ENCODE data around the gene LRRC32. TPM values are rescaled to one million over a fixed set of nuclear protein-coding genes. Genes with fewer than 3 reads are reported as not detected.
"Not testable (repeated sequence)": the region's sequence is repeated elsewhere in the genome, so short reads cannot be mapped to it uniquely, and the experiment has no call there.

The LRRC32 gene
- polyA plus RNA-seq, 1 donor, result 32.8 TPM

- no peak for DNase-seq
These were observed 44.3 kb downstream of the LRRC32 start for GRCh38 chr11:76626266-76626665.

GRCh38 chr11:76625472-76626186 lies 44.9 kb downstream of the LRRC32 start:
- DNase-seq, result no peak

- no peak for DNase-seq
These were observed 45.8 kb downstream of the LRRC32 start for GRCh38 chr11:76624500-76625379.

- DNase-seq, result no peak
These were observed 46.6 kb downstream of the LRRC32 start for GRCh38 chr11:76623884-76624419.

GRCh38 chr11:76623171-76623883 lies 47.2 kb downstream of the LRRC32 start:
- no peak for DNase-seq

- no peak for DNase-seq
These were observed 48.0 kb downstream of the LRRC32 start for GRCh38 chr11:76622493-76623094.

GRCh38 chr11:76621868-76622267 lies 48.7 kb downstream of the LRRC32 start:
- no peak for DNase-seq

- DNase-seq, result no peak
These were observed 49.1 kb downstream of the LRRC32 start for GRCh38 chr11:76621466-76621865.

- DNase-seq, result no peak
These were observed 50.1 kb downstream of the LRRC32 start for GRCh38 chr11:76620489-76620888.

GRCh38 chr11:76619801-76620200 lies 50.7 kb downstream of the LRRC32 start:
- DNase-seq, result not testable (repeated sequence)

GRCh38 chr11:76617553-76618265 lies 52.8 kb downstream of the LRRC32 start:
- DNase-seq, result no peak

GRCh38 chr11:76616676-76617552 lies 53.6 kb downstream of the LRRC32 start:
- no peak for DNase-seq

GRCh38 chr11:76615950-76616349 lies 54.6 kb downstream of the LRRC32 start:
- DNase-seq, result no peak

GRCh38 chr11:76614471-76615179 lies 55.9 kb downstream of the LRRC32 start:
- DNase-seq, result no peak

GRCh38 chr11:76613901-76614300 lies 56.6 kb downstream of the LRRC32 start:
- no peak for DNase-seq

GRCh38 chr11:76612226-76612625 lies 58.3 kb downstream of the LRRC32 start:
- no peak for DNase-seq

- no peak for DNase-seq
These were observed 59.6 kb downstream of the LRRC32 start for GRCh38 chr11:76610871-76611475.

GRCh38 chr11:76610371-76610770 lies 60.2 kb downstream of the LRRC32 start:
- DNase-seq, result no peak

- DNase-seq, result no peak
These were observed 60.7 kb downstream of the LRRC32 start for GRCh38 chr11:76609736-76610370.
